H9 (cell line): ENCODE data around the gene ZNF839. TPM values are rescaled to one million over a fixed set of nuclear protein-coding genes. Genes with fewer than 3 reads are reported as not detected.

Experiments used
- DNase-seq: peaks from one replicate; pipeline ENCODE4 v3.0.0-alpha.2; 2017
- H2AFZ ChIP-seq: one replicate; pipeline ENCODE4 v1.6.1; 2013; ENCODE audit warnings: mild to moderate bottlenecking, low read length, control low read depth, moderate library complexity
- H2AK5ac ChIP-seq: 2 replicates; pipeline ENCODE4 v1.6.1; 2013; ENCODE audit warnings: low read length, control low read depth, mixed read lengths; ENCODE audit not compliant: insufficient read length
- H2BK120ac ChIP-seq: one replicate; pipeline ENCODE4 v1.6.1; 2013; ENCODE audit warnings: low read depth, mild to moderate bottlenecking, low read length, control low read depth, inconsistent platforms; ENCODE audit not compliant: poor library complexity, severe bottlenecking
- H2BK12ac ChIP-seq: 2 replicates; pipeline ENCODE4 v1.6.1; 2013; ENCODE audit warnings: low read length, control low read depth, mixed read lengths, low read depth; ENCODE audit not compliant: insufficient read length
- H2BK15ac ChIP-seq: 2 replicates; pipeline ENCODE4 v1.6.1; 2013; ENCODE audit warnings: low read depth, low read length, control low read depth
- H2BK20ac ChIP-seq: one replicate; pipeline ENCODE4 v1.6.1; 2013; ENCODE audit warnings: low read depth, mild to moderate bottlenecking, low read length, control low read depth, inconsistent platforms; ENCODE audit not compliant: poor library complexity, severe bottlenecking
- H2BK5ac ChIP-seq: 2 replicates; pipeline ENCODE4 v1.6.1; 2013; ENCODE audit warnings: low read length, control low read depth, mixed read lengths; ENCODE audit not compliant: insufficient read length
- H3K14ac ChIP-seq: 2 replicates; pipeline ENCODE4 v1.6.1; 2013; ENCODE audit warnings: low read length, control low read depth; ENCODE audit not compliant: insufficient read depth
- H3K18ac ChIP-seq: 2 replicates; pipeline ENCODE4 v1.6.1; 2013; ENCODE audit warnings: low read depth, mild to moderate bottlenecking, mixed read lengths, low read length, control low read depth; ENCODE audit not compliant: insufficient read length
- H3K23ac ChIP-seq: 2 replicates; pipeline ENCODE4 v1.6.1; 2013; ENCODE audit warnings: low read length, control low read depth, mixed read lengths, low read depth; ENCODE audit not compliant: insufficient read length
- H3K23me2 ChIP-seq: 2 replicates; pipeline ENCODE4 v1.6.1; 2013; ENCODE audit warnings: low read depth, mild to moderate bottlenecking, mixed read lengths, low read length, control low read depth; ENCODE audit not compliant: insufficient read length, poor library complexity, severe bottlenecking
- H3K27ac ChIP-seq: 2 replicates; pipeline ENCODE4 v1.5.1; 2013; ENCODE audit warnings: low read length, control low read depth, mixed read lengths, low read depth; ENCODE audit not compliant: insufficient read length
- H3K27me3 ChIP-seq: 2 replicates; pipeline ENCODE4 v1.6.1; 2013; ENCODE audit warnings: low read length, control low read depth, inconsistent platforms; ENCODE audit not compliant: insufficient read depth
- H3K4ac ChIP-seq: 2 replicates; pipeline ENCODE4 v1.6.1; 2013; ENCODE audit warnings: low read depth, mild to moderate bottlenecking, control low read depth, inconsistent platforms, low read length, moderate library complexity
- H3K4me1 ChIP-seq: 2 replicates; pipeline ENCODE4 v1.6.1; 2013; ENCODE audit warnings: low read length, control low read depth, inconsistent platforms; ENCODE audit not compliant: insufficient read depth
- H3K4me2 ChIP-seq: 2 replicates; pipeline ENCODE4 v1.6.1; 2013; ENCODE audit warnings: low read length, control low read depth, mixed read lengths; ENCODE audit not compliant: insufficient read length, insufficient read depth
- H3K56ac ChIP-seq: 2 replicates; pipeline ENCODE4 v1.6.1; 2013; ENCODE audit warnings: low read depth, mild to moderate bottlenecking, mixed read lengths, low read length, control low read depth; ENCODE audit not compliant: insufficient read length
- H3K79me1 ChIP-seq: 2 replicates; pipeline ENCODE4 v1.6.1; 2013; ENCODE audit warnings: low read depth, mild to moderate bottlenecking, moderate library complexity, low read length, control low read depth, inconsistent platforms; ENCODE audit not compliant: insufficient read depth, poor library complexity, severe bottlenecking
- H3K79me2 ChIP-seq: 2 replicates; pipeline ENCODE4 v1.6.1; 2013; ENCODE audit warnings: low read length, control low read depth, inconsistent platforms; ENCODE audit not compliant: insufficient read depth
- H3K9ac ChIP-seq: 2 replicates; pipeline ENCODE4 v1.6.1; 2013; ENCODE audit warnings: low read length, control low read depth, mixed read lengths; ENCODE audit not compliant: insufficient read length; ENCODE audit errors: extremely low read depth
- H3K9me3 ChIP-seq: one replicate; pipeline ENCODE4 v1.6.1; 2013; ENCODE audit warnings: low read depth, low read length, inconsistent platforms; ENCODE audit not compliant: control insufficient read depth
- H3T11ph ChIP-seq: one replicate; pipeline ENCODE4 v1.6.1; 2013; ENCODE audit warnings: mild to moderate bottlenecking, low read length, control low read depth, inconsistent platforms
- H4K20me1 ChIP-seq: one replicate; pipeline ENCODE4 v1.6.1; 2013; ENCODE audit not compliant: control insufficient read depth, insufficient read length, insufficient read depth
- H4K5ac ChIP-seq: 2 replicates; pipeline ENCODE4 v1.6.1; 2013; ENCODE audit warnings: low read depth, mild to moderate bottlenecking, mixed read lengths, low read length, control low read depth; ENCODE audit not compliant: insufficient read length
- H4K8ac ChIP-seq: replicated peaks from 2 replicates; pipeline ENCODE4 v1.6.1; 2013; ENCODE audit warnings: low read length, control low read depth, mixed read lengths, low read depth; ENCODE audit not compliant: insufficient read length
- H4K91ac ChIP-seq: 2 replicates; pipeline ENCODE4 v1.6.1; 2013; ENCODE audit warnings: low read depth, mild to moderate bottlenecking, moderate library complexity, mixed read lengths, low read length, control low read depth; ENCODE audit not compliant: insufficient read length
- H3K27ac Mint-ChIP-seq, 3 experiments: 2 replicates in 2 of 3; 3 replicates in 1 of 3; pipeline ENCODE4 v1.8.0; 2020 to 2021; ENCODE audit warnings: mixed read lengths in 3 of 3, mild to moderate bottlenecking in 1 of 3, moderate library complexity in 1 of 3
- H3K27me3 Mint-ChIP-seq: 2 replicates; pipeline ENCODE4 v1.8.0; 2021; ENCODE audit warnings: low read depth, mild to moderate bottlenecking, moderate library complexity, mixed read lengths
- H3K36me3 Mint-ChIP-seq, 3 experiments: 2 replicates in 2 of 3; 3 replicates in 1 of 3; pipeline ENCODE4 v1.8.0; 2020 to 2021; ENCODE audit warnings: low read depth in 3 of 3, mixed read lengths in 3 of 3; ENCODE audit not compliant: insufficient read depth in 1 of 3
- H3K4me1 Mint-ChIP-seq, 2 experiments: 2 replicates each; pipeline ENCODE4 v1.8.0; 2020; ENCODE audit warnings: mixed read lengths in 2 of 2
- H3K4me3 Mint-ChIP-seq, 2 experiments: 2 replicates in 1 of 2; 3 replicates in 1 of 2; pipeline ENCODE4 v1.8.0; 2020 to 2021; ENCODE audit warnings: mild to moderate bottlenecking in 2 of 2, mixed read lengths in 2 of 2, moderate library complexity in 1 of 2
- H3K9me3 Mint-ChIP-seq, 2 experiments: 2 replicates in 1 of 2; 3 replicates in 1 of 2; pipeline ENCODE4 v1.8.0; 2020; ENCODE audit warnings: mild to moderate bottlenecking in 2 of 2, mixed read lengths in 2 of 2, moderate library complexity in 1 of 2
- WGBS: extraction: QIAGEN DNeasy Blood & Tissue Kit; methylation state at CpG from one replicate; pipeline ENCODE4 v1.1.7; 2013; ENCODE audit warnings: missing lambda C conversion rate, low lambda C conversion rate, mixed read lengths; ENCODE audit not compliant: insufficient read length; ENCODE audit errors: extremely low coverage; 5-methylcytosine and 5-hydroxymethylcytosine counted together
- total RNA-seq: library from RNA; stranded (reverse); gene quantifications from 2 replicates; pipeline ENCODE4 v1.2.1, GENCODE V29; 2021
- TF ChIP-seq, protein P1 (sequence below): fragments of 200-600 bp; sonication (generic); conservative IDR thresholded peaks from 3 replicates; pipeline ENCODE4 v1.8.0; 2021; ENCODE audit warnings: antibody characterized with exemption, mild to moderate bottlenecking

Gene ZNF839
- total RNA-seq, 1 experiment from 2014 or later = 9.4 TPM

DNA sequence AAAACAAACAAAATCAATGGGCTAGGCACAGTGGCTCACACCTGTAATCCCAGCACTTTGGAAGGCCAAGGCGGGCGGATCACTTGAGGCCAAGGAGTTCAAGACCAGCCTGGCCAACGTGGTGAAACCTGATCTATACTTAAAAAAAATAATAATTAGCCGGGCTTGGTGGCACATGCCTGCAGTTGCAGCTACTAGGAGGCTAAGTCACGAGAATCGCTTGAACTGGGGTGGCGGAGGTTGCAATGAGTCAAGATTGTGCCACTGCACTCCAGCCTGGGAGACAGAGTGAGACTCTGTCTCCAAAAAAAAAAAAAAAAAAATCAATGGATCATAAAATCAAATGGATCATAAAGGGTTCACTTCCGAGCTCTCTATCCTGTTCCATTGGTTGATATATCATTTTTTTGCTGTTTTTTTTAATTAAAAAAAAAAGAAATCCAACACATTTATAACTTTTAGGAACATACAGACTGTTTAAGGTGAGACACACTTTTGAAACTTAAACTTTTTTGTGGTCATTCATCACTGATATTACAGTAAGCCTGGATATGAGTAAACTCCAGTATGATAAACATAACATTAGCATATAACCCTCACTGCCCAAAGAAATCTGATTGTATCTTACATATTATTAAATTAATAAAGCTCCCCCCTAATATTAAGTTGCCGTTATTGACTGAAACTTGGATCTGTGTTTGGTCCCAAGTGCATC, 36.6 kb upstream of the ZNF839 start:
- no peak overlapping the region for H3T11ph ChIP-seq
- no CpG with 5 or more reads among the region's 9 CpGs for WGBS

More for the DNA sequence above, 36.6 kb upstream of the ZNF839 start:
- Histone ChIP-seq H3K79me2 (no peaks in the 10 kb centered on the region), H3K23me2 (no peaks in the 10 kb centered on the region), H3K79me1 (no peaks in the 10 kb centered on the region), H2BK5ac (no peak overlapping the region), H3K4ac (no peak overlapping the region), H4K20me1 (no peaks in the 10 kb centered on the region), H3K9ac (no peak overlapping the region), H3K23ac (no peak overlapping the region), H3K14ac (no peak overlapping the region), H3K4me2 (no peak overlapping the region), H3K27ac (no peak overlapping the region), H2AK5ac (no peak overlapping the region), H2BK20ac (no peak overlapping the region), H2AFZ (no peak overlapping the region), H3K18ac (no peak overlapping the region), H3K27me3 (no peaks in the 10 kb centered on the region), H3K56ac (no peak overlapping the region), H4K91ac (no peak overlapping the region), H3K9me3 (no peaks in the 10 kb centered on the region), H2BK120ac (no peak overlapping the region), H4K8ac (no peak overlapping the region), H2BK12ac (no peak overlapping the region), H3K4me1 (no peaks in the 10 kb centered on the region), H4K5ac (no peak overlapping the region), H2BK15ac (no peak overlapping the region)
- Mint-ChIP-seq H3K9me3 (peaks cover 0 to under 1% of the 10 kb centered on the region in 2 experiments; a peak in 2 of 5 replicates), H3K4me3 (no peak overlapping the region), H3K4me1 (peaks cover 9 to 11% of the 10 kb centered on the region in 2 experiments), H3K27me3 (no peaks in the 10 kb centered on the region), H3K27ac (peak overlapping the region in 1 of 3 experiments; percentile 65; a peak in 1 of 7 replicates), H3K36me3 (no peaks in the 10 kb centered on the region)
- TF ChIP-seq, protein P1, sequence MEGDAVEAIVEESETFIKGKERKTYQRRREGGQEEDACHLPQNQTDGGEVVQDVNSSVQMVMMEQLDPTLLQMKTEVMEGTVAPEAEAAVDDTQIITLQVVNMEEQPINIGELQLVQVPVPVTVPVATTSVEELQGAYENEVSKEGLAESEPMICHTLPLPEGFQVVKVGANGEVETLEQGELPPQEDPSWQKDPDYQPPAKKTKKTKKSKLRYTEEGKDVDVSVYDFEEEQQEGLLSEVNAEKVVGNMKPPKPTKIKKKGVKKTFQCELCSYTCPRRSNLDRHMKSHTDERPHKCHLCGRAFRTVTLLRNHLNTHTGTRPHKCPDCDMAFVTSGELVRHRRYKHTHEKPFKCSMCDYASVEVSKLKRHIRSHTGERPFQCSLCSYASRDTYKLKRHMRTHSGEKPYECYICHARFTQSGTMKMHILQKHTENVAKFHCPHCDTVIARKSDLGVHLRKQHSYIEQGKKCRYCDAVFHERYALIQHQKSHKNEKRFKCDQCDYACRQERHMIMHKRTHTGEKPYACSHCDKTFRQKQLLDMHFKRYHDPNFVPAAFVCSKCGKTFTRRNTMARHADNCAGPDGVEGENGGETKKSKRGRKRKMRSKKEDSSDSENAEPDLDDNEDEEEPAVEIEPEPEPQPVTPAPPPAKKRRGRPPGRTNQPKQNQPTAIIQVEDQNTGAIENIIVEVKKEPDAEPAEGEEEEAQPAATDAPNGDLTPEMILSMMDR = no peak
- DNase-seq = no peak
